Measurements from ENCODE around the gene CHRM2.

GRCh38 chr7:136940122-136940521 is 71.7 kb downstream of the CHRM2 start:
- no peak for TF ChIP-seq CTCF (IDR thresholded peaks at IDR 0.05)
- no peak for TF ChIP-seq POLR2AphosphoS5 (IDR thresholded peaks at IDR 0.05; ENCODE audit: low read depth, low read length)
- no peak for TF ChIP-seq RXRA (IDR thresholded peaks at IDR 0.05; ENCODE audit: borderline replicate concordance, low read depth)
- no peak for TF ChIP-seq NRF1 (IDR thresholded peaks at IDR 0.05; ENCODE audit: low read depth, low read length)
- TF ChIP-seq FOXM1 (IDR thresholded peaks at IDR 0.05; ENCODE audit: low read depth), result no peak
- TF ChIP-seq RFX5 (IDR thresholded peaks at IDR 0.05; ENCODE audit: low read length), result no peak
- no peak for TF ChIP-seq MAX (IDR thresholded peaks at IDR 0.05; ENCODE audit: low read depth)
